LHCN-M2 (cell line): ENCODE measurements around the gene RFPL2. TPM values are rescaled to one million over a fixed set of nuclear protein-coding genes. Genes with fewer than 3 reads are reported as not detected.

Experiments
- DNase-seq: peaks from one replicate; pipeline ENCODE4 v3.0.0-alpha.2; 2012; ENCODE audit warnings: low read depth
- polyA plus RNA-seq: library from polyadenylated mRNA; unstranded; fragments of >200 nt; gene quantifications from one replicate; pipeline ENCODE4 v1.2.1, GENCODE V29; 2012; ENCODE audit warnings: missing spikeins
- total RNA-seq: library from RNA; depleted of rRNA; stranded (reverse); fragments of >200 nt; gene quantifications from 2 replicates; pipeline ENCODE4 v1.2.3, GENCODE V29; 2014; rRNA removed

Gene RFPL2
- not detected in 2 replicates for total RNA-seq
- polyA plus RNA-seq: not detected

- DNase-seq: no peak
Measured at GRCh38 chr22:32204856-32205722, at the start of gene RFPL2. RFPL2 (minus strand) TSS chr22:32205073; CDS start chr22:32202451, 2,622 bp downstream.

GRCh38 chr22:32249231-32249630 is 44.4 kb upstream of the RFPL2 start:
- no peak for DNase-seq

GRCh38 chr22:32248276-32248675 is 43.4 kb upstream of the RFPL2 start:
- no peak for DNase-seq

GRCh38 chr22:32246166-32246565 is 41.3 kb upstream of the RFPL2 start:
- no peak for DNase-seq

DNA sequence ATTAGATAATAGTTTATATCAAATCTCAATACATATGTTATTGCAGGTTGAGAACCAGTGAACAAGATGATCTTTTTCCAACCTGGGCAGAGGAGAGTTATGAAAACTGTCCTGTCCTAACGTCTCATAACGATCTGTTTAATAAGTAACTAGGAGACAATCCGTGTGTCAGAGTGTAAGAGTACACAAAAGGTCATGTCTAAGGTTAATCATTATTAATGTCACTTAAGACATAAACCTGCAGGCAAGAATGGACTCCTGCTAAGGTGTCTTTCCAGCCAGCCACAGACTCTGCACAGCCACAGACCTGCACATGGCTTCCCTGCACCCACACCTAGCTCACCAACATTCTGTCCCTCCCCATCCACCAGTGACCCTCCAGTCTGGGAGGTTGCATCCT is 40.2 kb upstream of the RFPL2 start:
- no peak for DNase-seq

DNA sequence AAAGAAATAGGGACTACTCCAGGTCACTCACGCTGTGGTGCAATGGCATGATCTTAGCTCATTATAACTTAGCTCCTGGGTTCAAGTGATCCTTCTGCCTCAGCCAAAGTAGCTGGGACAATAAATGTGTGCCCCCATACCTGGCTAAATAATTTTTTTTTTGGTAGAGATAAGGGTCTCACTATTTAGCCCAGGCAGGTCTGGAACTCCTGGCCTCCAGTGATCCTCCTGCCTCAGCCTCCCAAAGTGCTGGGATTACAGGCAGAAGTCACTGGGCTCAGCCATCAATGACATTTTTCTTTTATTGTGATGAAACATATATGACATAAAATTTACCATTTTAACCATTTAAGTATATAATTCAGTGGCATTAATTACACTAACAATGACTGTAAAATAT is 39.7 kb upstream of the RFPL2 start:
- DNase-seq: no peak

DNA sequence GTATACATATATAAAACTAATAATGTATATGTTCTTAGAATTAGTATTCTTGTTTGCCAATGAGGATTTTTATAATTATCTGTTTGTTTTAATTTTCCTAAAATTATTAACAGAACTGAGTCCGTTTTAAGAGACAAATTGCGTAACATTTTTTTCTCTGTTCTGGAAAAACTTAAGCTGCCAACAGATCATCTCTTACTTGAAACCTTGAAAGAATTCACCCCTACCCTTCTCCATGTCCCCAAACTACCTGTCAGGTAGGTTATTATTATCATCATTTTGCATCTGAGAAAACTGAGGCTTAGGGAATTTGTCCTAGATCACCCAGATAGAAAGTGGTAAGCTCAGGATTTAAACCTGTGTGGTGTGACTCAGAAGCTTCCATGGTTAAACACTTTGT is 35.6 kb upstream of the RFPL2 start:
- DNase-seq: no peak

GRCh38 chr22:32237906-32238305 is 33.0 kb upstream of the RFPL2 start:
- no peak for DNase-seq

- DNase-seq: no peak
Measured at GRCh38 chr22:32236970-32237369, 32.1 kb upstream of the RFPL2 start.

GRCh38 chr22:32233091-32233490 is 28.2 kb upstream of the RFPL2 start:
- DNase-seq: no peak

DNA sequence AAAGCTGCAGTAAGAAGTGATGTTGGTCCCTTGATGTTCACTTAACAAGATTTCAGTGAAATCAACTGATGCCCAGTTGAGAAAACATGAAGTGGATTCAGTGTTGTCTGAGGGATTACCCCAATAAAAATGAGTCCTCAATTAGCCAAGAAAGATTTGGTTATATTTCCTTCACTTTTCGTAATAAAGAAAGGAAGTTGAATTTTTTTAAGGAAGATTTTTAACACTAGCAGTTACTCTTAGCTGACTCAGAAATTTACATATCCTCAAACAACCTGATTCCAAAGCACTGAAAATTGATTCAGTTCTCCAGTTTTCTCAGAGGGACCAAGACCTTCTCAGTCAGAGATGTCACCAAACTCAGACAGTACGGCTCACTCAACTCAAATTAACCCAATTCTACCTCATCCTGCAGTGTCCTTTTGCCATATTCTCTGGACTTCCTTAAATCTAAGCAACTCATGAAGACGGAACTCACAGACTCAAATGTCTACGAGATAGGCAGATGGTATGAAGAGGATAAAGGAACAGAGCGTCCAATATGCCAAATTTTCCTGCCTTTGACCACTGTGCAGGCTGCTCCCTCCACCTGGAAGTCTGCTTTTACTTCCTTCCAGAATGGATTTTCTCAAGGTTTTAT is 27.4 kb upstream of the RFPL2 start:
- no peak for DNase-seq

- DNase-seq: no peak
Measured at GRCh38 chr22:32226326-32227104, 21.6 kb upstream of the RFPL2 start.

- no peak for DNase-seq
Measured at GRCh38 chr22:32222991-32223390, 18.1 kb upstream of the RFPL2 start.

DNA sequence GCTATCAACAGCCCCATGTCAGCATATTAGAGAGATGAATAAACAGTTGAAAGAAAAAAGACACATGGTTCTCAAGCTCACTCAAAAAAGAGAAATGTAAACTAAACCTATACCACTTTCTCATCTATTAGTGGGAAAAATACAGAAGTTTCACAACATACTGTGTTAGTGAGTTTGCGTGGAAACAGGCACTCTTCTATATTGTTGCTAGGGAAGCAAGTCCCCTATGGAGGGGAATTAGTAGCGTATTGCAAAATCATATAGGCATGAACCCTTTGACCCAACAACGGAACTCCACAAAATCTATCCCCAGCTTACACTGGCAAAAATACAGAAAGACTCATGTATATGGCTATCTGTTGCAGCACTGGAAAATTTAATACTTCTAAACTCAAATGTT is 14.2 kb upstream of the RFPL2 start:
- no peak for DNase-seq

GRCh38 chr22:32218470-32218869 is 13.6 kb upstream of the RFPL2 start:
- DNase-seq: no peak

DNA sequence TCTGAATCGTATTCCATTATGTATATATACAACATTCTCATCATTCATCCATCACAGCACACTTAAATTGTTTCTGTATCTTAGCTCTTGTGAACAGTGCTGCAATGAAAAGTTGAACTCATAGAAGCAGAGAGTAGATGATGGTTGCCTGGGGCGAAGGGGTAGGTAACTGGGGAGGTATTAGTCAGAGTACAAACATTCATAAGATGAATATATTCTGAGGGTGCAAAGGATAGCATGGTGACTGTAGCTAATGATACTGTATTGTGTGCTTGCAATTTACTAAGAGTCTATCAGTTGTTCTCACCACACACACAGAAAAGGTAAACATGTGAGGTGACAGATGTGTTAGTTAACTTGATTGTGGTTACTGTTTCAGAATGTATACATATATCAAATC is 12.6 kb upstream of the RFPL2 start:
- DNase-seq: no peak

GRCh38 chr22:32216911-32217310 is 12.0 kb upstream of the RFPL2 start:
- no peak for DNase-seq

GRCh38 chr22:32211011-32211410 is 6.1 kb upstream of the RFPL2 start:
- DNase-seq: no peak

- DNase-seq: no peak
Measured at GRCh38 chr22:32208681-32209080, 3.8 kb upstream of the RFPL2 start.

DNA sequence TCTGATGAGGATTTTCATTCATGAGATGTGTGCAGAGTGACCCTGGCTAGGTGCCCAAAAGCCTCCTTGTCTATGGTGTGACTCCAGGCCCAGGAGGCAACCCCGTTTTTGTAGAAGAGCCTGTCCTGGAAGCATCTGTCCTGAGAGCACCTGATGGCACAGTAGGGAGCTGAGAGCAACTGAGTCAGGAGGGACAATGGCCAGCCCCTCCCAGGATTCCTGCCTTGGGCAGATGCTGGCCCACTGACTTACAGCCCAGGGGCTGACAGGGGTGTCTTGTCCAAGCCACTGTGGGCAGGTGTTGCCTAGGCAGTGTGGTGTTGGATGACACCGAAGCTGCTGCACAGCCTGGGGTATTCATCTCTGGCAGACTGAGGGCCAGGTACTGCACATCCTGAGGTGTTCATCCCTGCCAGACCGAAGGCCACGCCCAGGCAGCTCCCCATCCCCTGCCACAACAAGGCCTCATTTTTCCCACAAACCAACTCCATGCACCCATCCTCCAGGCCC is 3.2 kb upstream of the RFPL2 start:
- DNase-seq: no peak

- no peak for DNase-seq
Measured at GRCh38 chr22:32206774-32207758, 2.2 kb upstream of the RFPL2 start.
